ENCODE measurements around the gene FYN.
A peak's percentile ranks its signal among the peaks of the same experiment; 100 is the strongest.

Gene FYN

DNA sequence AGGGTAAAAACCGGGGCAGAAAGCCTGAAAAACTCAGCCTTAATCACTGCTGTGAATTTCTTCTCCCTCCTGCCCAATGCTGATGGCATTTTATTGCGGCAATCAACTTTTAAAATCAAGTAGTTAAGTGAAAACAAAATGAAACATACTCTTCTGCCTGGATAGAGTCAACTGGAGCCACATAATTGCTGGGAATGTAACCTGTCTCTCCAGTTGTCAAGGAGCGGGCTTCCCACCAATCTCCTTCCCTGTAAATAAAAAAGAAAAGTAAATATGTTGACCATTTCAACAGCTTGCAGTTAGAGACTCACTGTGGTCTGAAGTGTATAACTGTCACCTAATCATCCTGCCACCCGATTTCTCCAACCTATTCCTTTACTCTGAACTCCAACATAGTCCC, 165.5 kb downstream of the FYN start:
- DNase-seq (ENCODE audit: low read depth): no peak

DNA sequence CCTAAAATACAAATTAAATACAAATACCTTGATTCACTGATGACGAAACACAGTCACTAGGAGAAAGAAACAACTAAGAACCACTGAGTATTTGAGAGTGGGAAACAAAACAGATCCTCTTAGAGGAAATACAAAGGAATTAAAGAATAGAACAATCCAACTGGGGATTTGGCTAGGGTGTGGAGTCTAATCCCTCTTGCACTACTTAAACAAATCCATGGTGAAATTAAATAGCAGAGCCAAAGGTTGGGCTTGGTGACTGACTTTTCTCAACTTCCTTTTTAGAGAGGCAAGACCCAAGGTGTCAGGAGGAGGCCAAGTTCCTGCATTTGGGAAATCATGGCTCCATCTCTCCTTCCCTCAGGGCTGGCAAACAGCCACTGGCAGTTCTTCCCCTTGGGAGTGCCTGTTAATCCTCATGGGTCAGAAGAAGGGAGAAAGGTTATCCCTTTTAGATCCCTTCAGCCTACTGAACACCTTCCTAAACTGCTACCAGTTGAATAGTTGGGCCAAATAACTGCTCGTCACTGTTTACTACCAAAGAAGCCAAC, 166.3 kb downstream of the FYN start:
- DNase-seq (ENCODE audit: low read depth): no peak

DNA sequence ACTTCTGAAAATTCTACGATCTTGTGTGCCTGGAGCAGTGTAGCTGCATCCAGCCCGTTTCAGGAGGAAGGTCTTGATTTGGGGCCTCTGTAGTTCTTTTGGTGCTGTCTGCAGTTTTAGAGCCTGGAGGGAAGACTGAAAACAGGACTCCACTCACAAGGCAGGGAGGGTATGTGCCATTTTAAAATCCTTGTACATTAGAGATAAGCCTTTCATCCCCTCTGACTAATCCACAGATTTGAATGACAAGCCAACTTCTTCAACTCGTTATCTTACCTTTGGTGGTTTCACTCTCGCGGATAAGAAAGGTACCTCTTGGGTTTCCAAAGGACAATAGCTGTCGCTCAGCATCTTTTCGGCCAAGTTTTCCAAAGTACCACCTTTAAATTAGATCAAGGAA, 169.5 kb downstream of the FYN start:
- DNase-seq (ENCODE audit: low read depth): no peak

DNA sequence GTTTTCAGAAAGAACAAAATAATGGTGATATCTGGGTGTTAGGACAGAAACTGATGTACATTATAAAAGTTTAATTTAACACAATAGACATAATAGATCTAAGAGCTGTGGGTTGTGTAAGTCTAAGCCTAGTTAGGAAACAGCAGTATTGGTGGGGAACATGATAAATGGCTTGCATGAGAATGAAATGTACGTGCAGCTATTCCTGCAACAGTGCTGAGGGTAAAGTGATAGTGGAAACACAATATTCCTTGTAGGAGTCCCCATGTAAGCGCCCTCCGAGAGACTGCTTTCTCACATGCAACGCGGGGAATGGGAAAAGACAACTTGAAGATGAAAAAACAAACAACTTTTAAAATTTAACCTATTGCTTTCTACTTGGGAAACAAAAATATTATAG, 171.0 kb downstream of the FYN start:
- DNase-seq (ENCODE audit: low read depth): no peak

DNA sequence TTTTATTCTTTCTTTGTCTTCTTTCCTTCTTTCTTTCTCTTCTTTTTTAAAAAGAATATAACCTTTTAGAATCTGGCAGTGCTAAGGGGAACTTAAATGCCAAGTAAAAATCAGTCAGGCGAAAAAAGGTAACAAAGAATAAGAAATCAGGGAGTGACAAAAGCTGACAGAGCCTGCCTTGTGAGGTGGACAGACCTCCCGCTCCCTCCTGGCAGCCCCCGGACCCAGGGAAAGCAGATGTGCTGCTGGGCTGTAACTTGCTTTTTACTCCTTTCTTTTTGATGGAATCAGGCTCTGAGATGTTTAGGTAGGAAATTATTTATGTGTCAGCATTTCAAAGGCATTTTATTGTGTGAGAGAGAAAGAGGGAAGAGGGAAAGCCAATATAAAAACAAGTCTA, 172.1 kb downstream of the FYN start:
- no peak for DNase-seq (ENCODE audit: low read depth)

DNA sequence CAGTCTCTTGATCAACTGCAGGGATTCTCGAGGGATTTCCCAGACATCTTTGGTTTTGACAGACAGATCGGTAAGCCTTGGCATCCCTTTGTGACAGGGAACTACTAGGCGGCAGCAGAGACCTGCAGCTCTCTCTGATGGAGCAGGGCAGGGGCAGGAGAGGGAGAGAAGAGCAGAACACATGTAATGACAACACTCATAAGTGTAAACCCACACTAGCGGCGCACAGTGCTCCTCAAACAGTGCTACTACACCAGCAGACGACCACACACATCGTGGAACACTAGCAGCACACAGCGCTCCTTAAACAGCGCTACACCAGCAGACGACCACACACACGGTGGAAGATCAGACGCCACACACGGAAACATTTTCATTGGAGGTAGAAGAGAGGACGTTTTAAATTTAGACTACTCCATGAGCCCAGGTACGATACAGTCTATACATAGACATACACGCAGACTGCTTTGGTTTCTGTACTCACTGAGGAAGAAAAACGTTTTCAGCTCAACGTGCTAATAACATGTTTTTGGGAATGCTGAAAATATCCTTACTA, 173.0 kb downstream of the FYN start:
- DNase-seq (ENCODE audit: low read depth): no peak

DNA sequence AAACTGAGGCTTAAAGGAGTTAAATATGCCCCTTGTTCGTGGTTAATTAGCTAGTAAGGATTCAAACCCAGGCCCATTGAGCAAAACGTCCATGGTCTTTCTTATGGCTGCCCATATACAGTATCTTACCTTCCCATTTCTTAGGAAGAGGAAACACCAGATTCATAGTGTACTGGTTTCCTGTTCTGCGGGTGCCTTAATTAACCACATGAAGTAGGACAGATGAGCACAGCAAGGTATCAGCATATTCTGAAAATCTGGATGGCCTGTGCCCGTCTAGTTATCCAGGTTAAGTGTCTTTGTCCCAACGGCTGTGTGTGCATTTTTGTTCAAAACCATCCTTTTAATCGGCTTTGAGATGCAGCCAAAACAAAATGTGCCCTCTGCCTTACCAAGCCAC, 174.1 kb downstream of the FYN start:
- DNase-seq (ENCODE audit: low read depth): no peak

DNA sequence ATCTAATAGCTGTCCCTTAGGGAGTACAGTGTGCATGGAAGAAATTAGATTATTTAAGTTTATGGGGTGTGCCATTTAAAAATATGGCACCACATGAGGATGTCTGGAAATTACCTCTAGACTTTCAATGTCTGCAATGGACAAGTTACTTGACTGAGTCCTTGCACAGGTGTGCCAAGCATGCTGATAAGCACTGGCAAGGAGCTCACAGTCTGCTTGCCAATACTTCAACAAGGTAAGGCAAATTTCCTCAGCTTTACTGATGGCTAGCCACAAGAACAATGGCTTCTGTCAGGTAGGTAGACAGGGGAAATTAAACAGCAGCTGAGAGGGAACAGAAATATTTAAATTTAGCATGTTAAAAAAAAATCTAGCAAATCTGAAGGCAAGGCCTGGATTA, 176.4 kb downstream of the FYN start:
- DNase-seq (ENCODE audit: low read depth): no peak

DNA sequence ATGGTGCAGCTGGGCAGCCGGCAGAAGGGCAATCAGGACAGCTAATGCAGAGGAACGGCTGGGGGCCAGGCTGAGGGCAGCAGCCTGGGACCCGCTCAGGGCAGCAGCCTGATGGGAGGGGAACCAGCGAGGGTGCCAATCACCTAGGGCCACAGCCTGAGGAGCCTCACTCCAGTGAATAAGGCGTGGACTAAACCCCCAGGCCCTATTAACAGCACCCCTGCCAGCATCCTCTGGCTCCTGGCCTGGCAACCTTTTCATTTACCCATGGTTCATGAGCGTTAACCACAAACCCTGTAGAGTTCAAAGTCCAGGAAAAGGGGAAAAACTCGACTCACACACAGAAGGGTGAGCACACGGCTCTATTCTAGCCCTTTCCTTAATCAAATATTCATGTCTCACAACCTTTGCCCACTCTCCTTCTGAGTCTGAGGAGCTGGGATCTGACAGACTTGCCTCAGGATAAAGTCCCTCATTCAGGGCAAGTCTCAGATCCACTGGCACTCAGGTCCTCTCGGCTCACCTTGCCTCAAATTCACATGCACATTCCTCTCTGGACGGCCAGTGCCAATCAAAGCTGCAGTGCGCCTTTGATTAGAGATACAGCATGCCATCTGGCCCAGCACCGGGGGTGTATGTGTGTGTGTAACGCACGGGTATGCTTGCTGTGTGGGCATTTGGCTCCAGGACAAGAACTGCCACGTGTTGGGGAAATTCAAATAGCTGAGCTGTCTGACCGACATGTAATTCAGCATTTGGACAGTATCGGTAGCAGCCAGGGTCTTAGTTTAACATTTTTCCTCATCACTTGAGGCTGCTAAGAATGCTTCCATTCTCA, 180.7 kb downstream of the FYN start:
- DNase-seq (ENCODE audit: low read depth): peak; percentile 45

DNA sequence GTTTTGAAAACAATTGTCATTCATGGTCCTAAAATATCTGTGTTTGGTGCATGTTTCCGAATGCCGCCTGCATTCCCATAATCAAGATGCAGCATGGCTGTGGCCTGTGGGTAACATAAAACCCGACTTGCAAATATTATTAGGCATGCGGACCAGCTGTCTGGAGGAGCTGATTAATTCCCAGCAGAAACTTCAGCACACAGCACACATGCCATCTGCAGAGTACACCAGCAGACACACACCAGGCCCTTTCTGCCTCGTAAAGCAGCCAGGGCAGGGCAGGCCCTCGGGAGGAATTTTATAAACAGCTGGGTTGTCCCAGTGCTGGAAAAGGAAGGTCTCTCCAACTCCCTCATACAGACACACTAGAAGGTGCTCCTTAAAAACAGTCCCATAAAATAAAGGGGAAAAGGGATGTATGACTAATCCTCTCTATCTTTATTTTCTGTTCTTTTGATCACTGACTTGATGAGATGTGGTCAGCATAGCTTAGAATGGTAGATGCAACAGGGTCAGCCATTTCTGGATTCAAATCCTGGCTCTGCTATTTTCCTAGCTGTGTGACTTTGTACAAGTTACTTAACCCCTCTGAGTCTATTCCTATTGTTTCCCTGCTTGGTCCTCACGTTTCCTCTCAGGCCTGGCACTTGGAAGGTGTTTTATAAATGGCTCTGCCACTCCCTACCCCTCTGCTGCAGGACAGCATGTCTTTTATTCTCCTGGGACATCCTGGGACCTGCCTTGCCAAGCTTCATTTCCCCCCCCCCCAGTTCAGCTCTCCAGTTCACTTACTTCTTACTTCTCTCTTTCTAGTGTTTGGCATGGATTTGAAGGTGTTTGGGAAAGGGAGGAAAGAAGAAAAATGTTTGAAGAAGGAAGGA, 181.7 kb downstream of the FYN start:
- DNase-seq (ENCODE audit: low read depth): peak; percentile 52

DNA sequence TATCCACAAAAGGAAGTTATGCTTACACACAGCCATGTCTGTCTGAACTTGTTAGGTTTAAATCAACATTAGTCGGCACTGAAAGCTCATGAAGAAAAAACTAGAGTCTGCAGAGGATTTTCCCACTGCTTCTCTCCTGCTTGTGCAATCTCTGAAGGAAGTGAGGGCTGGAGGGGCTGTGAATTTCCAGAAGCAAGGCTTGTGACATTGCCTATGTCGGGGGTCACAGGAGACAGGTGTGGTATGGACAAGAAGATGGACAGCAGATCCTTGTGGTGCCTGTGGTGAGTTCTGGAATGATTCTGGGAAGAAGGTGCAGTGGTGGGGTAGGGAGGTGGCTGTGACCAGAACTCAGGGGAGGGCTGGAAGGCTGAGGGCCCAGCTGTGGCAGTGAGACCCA, 183.3 kb downstream of the FYN start:
- DNase-seq (ENCODE audit: low read depth): no peak

DNA sequence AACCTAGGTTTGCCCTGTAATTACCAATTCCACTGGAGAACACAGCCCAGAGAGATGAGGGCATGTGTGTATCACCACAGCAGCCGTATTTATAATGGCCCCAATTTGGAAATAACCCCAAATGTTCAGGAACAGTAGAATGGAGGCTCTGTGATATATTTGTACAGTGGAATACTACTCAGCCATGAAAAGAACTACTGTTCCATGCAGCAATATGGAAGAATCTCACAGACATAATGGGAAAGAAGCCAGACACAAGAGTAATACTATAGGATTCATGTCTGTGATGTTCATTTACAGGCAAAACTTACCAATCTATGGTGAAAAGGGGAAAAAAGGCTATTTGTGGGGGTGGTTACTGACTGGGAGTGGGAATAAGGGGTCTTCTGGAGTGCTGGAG, 183.8 kb downstream of the FYN start:
- DNase-seq (ENCODE audit: low read depth): no peak

DNA sequence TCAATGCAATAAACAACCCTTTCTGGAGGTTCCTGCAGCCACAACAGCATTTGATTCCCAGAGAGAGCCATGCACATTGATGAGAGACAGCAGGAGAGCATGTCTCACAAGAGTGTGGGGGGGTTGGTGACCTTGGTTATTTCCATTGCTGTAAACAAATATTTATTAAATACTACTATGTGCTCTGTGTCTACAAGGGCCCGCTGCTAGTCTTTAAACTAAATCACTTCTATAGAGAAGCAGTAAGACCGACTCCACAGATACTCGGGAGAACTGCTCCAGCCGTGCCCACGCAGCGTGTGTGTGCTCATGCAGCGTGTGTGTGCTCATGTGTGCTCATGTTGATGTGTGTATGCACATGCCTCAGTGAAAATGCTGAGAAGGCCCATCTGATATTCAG, 184.9 kb downstream of the FYN start:
- DNase-seq (ENCODE audit: low read depth): no peak

DNA sequence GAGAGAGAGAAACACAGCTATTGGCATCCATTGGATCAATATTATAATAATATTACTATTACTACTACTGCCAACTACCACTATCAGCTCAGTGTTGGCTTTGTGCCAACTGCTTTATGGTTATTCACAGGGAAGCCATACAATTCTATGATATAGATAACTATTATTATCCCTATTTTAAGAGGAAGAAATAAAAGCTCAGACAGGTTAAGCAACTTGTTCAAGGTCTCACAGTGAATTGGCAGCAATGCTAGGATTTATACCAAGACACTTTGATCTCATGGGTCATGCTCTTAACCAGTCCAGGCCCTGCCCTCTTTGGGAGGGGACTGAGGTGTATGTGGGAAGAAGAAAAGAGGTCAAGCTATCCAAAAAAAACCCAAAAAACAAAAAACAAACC, 185.6 kb downstream of the FYN start:
- DNase-seq (ENCODE audit: low read depth): no peak

DNA sequence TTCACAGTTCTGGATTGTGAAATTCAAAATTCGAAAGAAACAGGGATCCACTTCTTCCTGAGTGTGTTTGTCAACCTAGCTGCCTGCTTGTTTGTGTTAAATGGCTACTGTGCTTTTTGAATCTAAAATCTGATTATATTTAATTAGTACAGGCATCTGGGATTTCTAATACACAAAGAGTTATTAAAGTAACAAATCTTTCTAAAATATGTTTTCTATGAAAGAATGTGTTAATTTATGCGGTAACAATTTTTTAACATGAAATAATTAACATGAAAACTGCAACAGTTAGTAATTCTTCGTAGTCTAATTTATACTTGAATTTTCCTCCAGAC, 186.4 kb downstream of the FYN start:
- DNase-seq (ENCODE audit: low read depth): no peak

DNA sequence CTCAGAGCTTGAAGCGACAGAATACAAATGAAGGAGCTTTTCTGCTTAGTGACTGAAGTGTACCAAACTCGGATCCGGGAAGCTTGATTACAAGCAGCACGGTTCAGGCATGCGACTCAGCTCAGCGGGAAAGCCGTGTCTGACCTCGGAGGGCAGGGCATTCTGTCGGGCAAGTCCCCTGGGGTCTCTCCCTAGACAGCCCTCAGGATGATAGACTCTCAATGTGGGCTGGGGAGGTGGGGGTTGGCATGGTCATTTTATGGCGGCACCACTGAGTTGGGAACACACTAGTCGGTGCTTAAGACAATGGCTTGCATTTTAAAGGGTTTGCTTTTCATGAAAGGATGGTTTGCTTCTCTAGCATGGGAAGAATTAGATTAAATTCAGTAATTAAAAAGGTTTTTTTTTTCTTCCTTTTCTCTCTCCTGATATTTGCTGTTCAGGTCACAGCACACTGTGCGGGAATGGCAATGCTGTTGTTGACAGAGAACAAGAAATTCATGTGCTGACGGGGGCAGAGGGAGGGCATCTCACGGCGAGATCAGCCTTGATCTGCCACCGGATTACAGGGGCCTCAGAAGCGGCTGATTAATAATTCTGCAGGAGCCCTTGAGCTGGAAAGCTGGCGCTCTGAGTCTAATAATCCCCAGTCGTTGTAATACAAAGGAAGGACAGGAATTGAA, 186.9 kb downstream of the FYN start:
- no peak for DNase-seq (ENCODE audit: low read depth)

DNA sequence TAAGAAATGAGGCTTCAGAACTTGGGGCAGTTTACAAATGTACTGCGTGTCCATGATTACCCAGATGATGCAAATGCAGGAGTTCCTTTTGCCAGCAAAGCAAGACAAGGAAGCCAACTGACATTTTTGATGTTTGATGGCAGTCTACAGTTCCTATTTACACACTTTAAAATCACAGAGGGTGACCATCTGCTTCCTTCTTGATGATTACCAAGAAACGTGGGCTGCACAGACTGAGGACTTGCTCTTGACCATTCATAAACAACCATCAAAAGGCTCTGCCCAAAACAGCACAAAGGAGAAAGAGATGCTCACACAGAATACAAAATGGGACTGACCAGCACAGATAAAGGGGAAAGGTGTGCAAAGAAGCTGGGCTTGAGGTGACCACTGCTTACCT, 187.7 kb downstream of the FYN start:
- DNase-seq (ENCODE audit: low read depth): no peak

DNA sequence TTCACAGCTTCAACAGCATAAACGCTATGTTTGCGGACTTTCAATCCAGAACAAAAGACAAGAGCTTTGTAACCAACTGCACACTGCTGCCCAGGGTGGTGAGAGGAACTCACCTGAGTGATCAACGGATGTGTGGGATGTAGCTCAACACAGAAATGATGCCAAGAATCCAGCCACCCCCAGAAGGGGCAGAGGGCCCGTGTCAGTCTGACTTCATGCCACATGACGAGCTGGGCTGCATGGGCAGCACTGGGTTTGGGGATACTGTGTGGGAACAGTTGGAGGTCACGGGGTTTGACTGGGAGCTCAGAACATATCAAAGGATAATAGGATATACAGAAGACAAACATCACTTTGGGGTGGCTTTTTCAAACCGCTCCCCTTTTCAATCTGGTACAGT, 188.2 kb downstream of the FYN start:
- no peak for DNase-seq (ENCODE audit: low read depth)

DNA sequence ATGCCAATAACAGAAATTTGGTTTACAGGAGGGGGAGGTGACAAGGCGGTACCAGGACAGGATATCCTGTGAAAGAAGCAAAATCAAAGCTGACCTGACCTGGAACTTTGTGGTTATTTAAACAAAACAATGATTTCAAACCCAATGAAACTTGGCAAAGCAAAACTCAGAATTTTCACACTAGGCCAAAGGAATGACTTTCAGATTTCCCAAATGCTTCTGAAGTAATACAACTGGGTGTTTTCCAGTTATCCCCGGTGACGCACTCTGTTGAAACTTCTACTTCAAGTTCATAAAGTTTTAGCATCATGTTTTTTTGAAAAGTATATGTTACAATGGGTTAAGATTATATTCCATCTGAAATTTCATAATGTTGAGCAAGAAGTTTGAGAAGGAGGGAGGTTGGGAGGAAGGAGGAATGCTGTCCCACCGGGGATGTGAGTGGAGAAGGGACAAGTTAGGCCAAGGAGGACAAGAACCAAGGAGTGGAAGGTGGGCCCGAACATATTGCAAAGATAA, 189.4 kb downstream of the FYN start:
- DNase-seq (ENCODE audit: low read depth): peak; percentile 98

DNA sequence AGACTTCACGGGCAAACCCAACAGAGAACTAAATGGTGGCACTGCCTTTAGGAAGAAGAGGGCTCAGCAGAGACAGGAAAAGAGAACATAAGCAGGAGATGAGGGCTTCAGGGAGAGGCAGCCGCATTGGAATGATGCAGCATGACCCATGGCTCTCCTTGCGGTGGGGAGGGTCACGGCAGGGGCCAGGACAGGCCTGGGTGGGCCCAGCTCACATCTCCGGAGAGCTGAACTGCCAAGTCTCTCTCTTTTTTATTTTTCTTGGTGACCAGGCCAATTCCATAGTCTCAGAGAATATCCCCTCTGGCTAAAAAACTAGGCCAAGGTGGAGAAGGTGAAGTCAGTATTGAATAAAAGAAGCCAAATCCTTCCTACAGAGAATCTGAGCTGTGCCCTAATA, 190.1 kb downstream of the FYN start:
- no peak for DNase-seq (ENCODE audit: low read depth)

DNA sequence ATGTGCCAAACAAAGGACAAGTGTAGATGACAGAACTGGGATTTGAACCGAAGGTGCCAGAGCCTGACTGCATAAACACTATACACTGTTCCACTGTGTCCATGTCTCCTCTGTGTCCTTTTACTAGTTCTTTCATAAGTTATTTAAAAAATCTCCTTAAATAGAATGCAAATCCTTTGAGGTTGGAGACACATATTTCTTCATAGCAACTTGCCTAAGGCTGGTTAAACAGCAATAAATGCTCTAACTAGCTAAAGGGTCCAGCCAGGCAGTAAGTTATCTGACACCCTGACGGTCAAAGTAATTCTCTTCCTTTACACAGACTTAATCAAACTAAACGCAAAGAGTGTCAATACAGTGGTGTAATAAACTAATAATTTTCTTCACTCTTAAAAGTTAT, 191.4 kb downstream of the FYN start:
- no peak for DNase-seq (ENCODE audit: low read depth)

Data from fibroblast of gingiva (primary cell).